K562 (cell line): ENCODE results near the gene ZNF486. TPM values are rescaled to one million over a fixed set of nuclear protein-coding genes. Genes with fewer than 3 reads are reported as not detected.
"Not testable (repeated sequence)": the region's sequence is repeated elsewhere in the genome, so short reads cannot be mapped to it uniquely, and the experiment has no call there.

ENCODE experiments used
- ATAC-seq: fragments of 200-7000 bp; cut with Tn5 transposase; 3 replicates; pipeline ENCODE4 v1.9.1; 2020; ENCODE audit warnings: moderate library complexity
- BruUV-seq: library from RNA; stranded (reverse); fragments of 400-500 nt; replicated peaks from 2 replicates; lab custom pipeline; 2021; lab: Mats Ljungman, UMichigan
- CTCF ChIA-PET: fragments of 300-600 bp; formaldehyde crosslinking; extraction: SDS; loops from one replicate; lab custom pipeline; 2021; ENCODE audit warnings: low intra/inter-chr PET ratio; lab: Yijun Ruan, JAX
- POLR2A ChIA-PET: fragments of 300-600, 350-650 bp; sonication (Branson Sonifier 250); formaldehyde crosslinking; extraction: SDS; loops from one replicate; lab custom pipeline; 2021; ENCODE audit warnings: antibody characterized with exemption, inconsistent platforms; lab: Yijun Ruan, JAX
- DNase-seq, 4 experiments: peaks; one replicate each; pipeline versions ENCODE4 v3.0.0 to v3.0.0-alpha.2; 2011 to 2018; ENCODE audit warnings: low spot score in 3 of 4, mixed read lengths in 3 of 4; ENCODE audit errors: extremely low read depth in 1 of 4
- FAIRE-seq: peaks from 2 replicates; lab custom pipeline; 2011; peaks lifted over from hg19 to GRCh38; lab: Jason Lieb, UNC
- H2AFZ ChIP-seq: 2 replicates; pipeline ENCODE4 v1.6.0; 2011; ENCODE audit warnings: low read depth, low read length, control low read depth, inconsistent platforms
- H3K27ac ChIP-seq: fragments of 200-600 bp; 3 replicates; pipeline ENCODE4 v1.8.0; 2011; ENCODE audit warnings: low read depth, mild to moderate bottlenecking, control low read depth, inconsistent platforms, low read length, moderate library complexity, mixed read lengths; ENCODE audit errors: extremely low read depth
- H3K27me3 ChIP-seq, 2 experiments: fragments of 300-600 bp in 1 of 2; 2 replicates in 1 of 2; 3 replicates in 1 of 2; pipeline versions ENCODE4 v1.6.0 to v1.8.0; 2011; ENCODE audit warnings: inconsistent platforms in 2 of 2, low read length in 2 of 2, mild to moderate bottlenecking in 1 of 2, mixed read lengths in 1 of 2, moderate library complexity in 1 of 2; ENCODE audit not compliant: control insufficient read depth in 2 of 2, insufficient read depth in 2 of 2
- H3K36me3 ChIP-seq: fragments of 300-600 bp; 3 replicates; pipeline ENCODE4 v1.8.0; 2011; ENCODE audit warnings: mild to moderate bottlenecking, low read length, inconsistent platforms; ENCODE audit not compliant: control insufficient read depth, insufficient read depth
- H3K4me1 ChIP-seq, 2 experiments: fragments of 200-600 bp in 1 of 2; replicated peaks in 1 of 2; 2 replicates in 1 of 2; 3 replicates in 1 of 2; pipeline versions ENCODE4 v1.5.1 to v1.8.0; 2011; ENCODE audit warnings: inconsistent platforms in 2 of 2, low read length in 2 of 2, mild to moderate bottlenecking in 1 of 2, mixed read lengths in 1 of 2, moderate library complexity in 1 of 2; ENCODE audit not compliant: control insufficient read depth in 2 of 2, insufficient read depth in 2 of 2
- H3K4me2 ChIP-seq: 2 replicates; pipeline ENCODE4 v1.6.1; 2011; ENCODE audit warnings: low read length, control low read depth, inconsistent platforms, mixed read lengths; ENCODE audit not compliant: insufficient read depth
- H3K4me3 ChIP-seq: fragments of 200-600 bp; sonication (generic), shearing (Covaris generic); 2 replicates; pipeline ENCODE4 v1.5.1; 2016; ENCODE audit warnings: control low read depth, inconsistent platforms
- H3K79me2 ChIP-seq: fragments of 200-600 bp; 3 replicates; pipeline ENCODE4 v1.8.0; 2011; ENCODE audit warnings: low read length, inconsistent platforms; ENCODE audit not compliant: control insufficient read depth, insufficient read depth
- H3K9ac ChIP-seq, 2 experiments: 2 replicates each; pipeline versions ENCODE4 v1.6.0 to v1.6.1; 2011; ENCODE audit warnings: low read depth in 2 of 2, low read length in 2 of 2, control low read depth in 1 of 2, inconsistent platforms in 1 of 2, mild to moderate bottlenecking in 1 of 2, mixed read lengths in 1 of 2; ENCODE audit not compliant: insufficient read depth in 1 of 2
- H3K9me1 ChIP-seq: one replicate; pipeline ENCODE4 v1.6.0; 2011; ENCODE audit warnings: inconsistent platforms, mild to moderate bottlenecking, low read length, moderate library complexity; ENCODE audit not compliant: control insufficient read depth, insufficient read depth
- H3K9me3 ChIP-seq: replicated peaks from 2 replicates; pipeline ENCODE4 v1.5.1; 2011; ENCODE audit warnings: low read depth, low read length, inconsistent platforms; ENCODE audit not compliant: control insufficient read depth, insufficient read depth
- H4K20me1 ChIP-seq: replicated peaks from 2 replicates; pipeline ENCODE4 v1.6.1; 2011; ENCODE audit warnings: low read length, inconsistent platforms, mixed read lengths; ENCODE audit not compliant: control insufficient read depth, insufficient read depth
- TCFL5 ChIP-seq: fragments of 250-450 bp; sonication (Bioruptor Pico); conservative IDR thresholded peaks from 2 replicates; pipeline ENCODE4 v1.6.1; 2021; ENCODE audit warnings: mild to moderate bottlenecking, moderate library complexity, matching md5 sums
- ZNF124 ChIP-seq: sonication (generic); formaldehyde crosslinking; IDR thresholded peaks from 2 replicates; pipeline ENCODE4 v1.8.1; 2022; ENCODE audit warnings: missing genetic modification reagents
- WGBS: fragments of 100-300 bp; shearing (Covaris generic); methylation state at CpG from one replicate; pipeline ENCODE4 v1.1.6; 2016; ENCODE audit warnings: low coverage, mixed read lengths; ENCODE audit not compliant: insufficient coverage; ENCODE audit errors: missing lambda C conversion rate; 5-methylcytosine and 5-hydroxymethylcytosine counted together
- in situ Hi-C: fragments of 300-500 bp; cut with MboI; formaldehyde crosslinking; loops from 4 replicates; pipeline ENCODE4 v1.15.0; 2018; ENCODE audit warnings: inconsistent platforms, mixed read lengths
- intact Hi-C: fragments of 100-400 bp; cut with micrococcal nuclease; formaldehyde crosslinking; loops from 2 replicates; pipeline ENCODE4 v1.14.2; 2022
- polyA plus RNA-seq, 8 experiments: library from polyadenylated mRNA; depleted of rRNA in 4 of 8; stranded (reverse) in 5 of 8; unstranded in 3 of 8; fragments of >200 nt; fragmentation: Nextera tagmentation in 2 of 8; fragmentation: Illumina TruSeq in 1 of 8; extraction: Ambion mirVana in 2 of 8; extraction: Trizol in 1 of 8; gene quantifications; 2 replicates each; pipeline versions ENCODE4 v1.2.1 to v1.2.3, GENCODE V29; 2011 to 2014; ENCODE audit warnings: inconsistent platforms in 1 of 8, missing spikeins in 1 of 8
- total RNA-seq, 7 experiments: library from RNA; depleted of rRNA in 6 of 7; stranded (reverse); fragments of >200 nt in 6 of 7; fragmentation: Illumina TruSeq in 2 of 7; extraction: Trizol in 2 of 7; gene quantifications; 2 replicates each; pipeline versions ENCODE4 v1.2.1 to v1.2.3, GENCODE V29; 2011 to 2021; ENCODE audit warnings: low replicate concordance in 1 of 7
- TF ChIP-seq, protein P1 (sequence below), 2 experiments: fragments of 450-650 bp; formaldehyde crosslinking in 1 of 2; IDR thresholded peaks; 2 replicates each; pipeline versions ENCODE4 v1.4.0 to v1.6.1; 2014 to 2020; ENCODE audit warnings: mild to moderate bottlenecking in 2 of 2, borderline replicate concordance in 1 of 2, low read depth in 1 of 2
- TF ChIP-seq, protein P2 (sequence below): sonication (generic); formaldehyde crosslinking; IDR thresholded peaks from 2 replicates; pipeline ENCODE4 v1.9.0; 2022; ENCODE audit warnings: mild to moderate bottlenecking, missing genetic modification reagents
- TF ChIP-seq, protein P3 (sequence below): fragments of 250-450 bp; sonication (Bioruptor Pico); IDR thresholded peaks from 2 replicates; pipeline ENCODE4 v1.8.0; 2021; ENCODE audit warnings: moderate library complexity, mild to moderate bottlenecking, inconsistent platforms

ZNF486 gene
- total and polyA plus RNA-seq, 9 of the 15 experiments (the other 6 are each of a cell fraction or from before 2014, with no cell fraction given): 0.39 to 1.6 (median 1.2) TPM

DNA sequence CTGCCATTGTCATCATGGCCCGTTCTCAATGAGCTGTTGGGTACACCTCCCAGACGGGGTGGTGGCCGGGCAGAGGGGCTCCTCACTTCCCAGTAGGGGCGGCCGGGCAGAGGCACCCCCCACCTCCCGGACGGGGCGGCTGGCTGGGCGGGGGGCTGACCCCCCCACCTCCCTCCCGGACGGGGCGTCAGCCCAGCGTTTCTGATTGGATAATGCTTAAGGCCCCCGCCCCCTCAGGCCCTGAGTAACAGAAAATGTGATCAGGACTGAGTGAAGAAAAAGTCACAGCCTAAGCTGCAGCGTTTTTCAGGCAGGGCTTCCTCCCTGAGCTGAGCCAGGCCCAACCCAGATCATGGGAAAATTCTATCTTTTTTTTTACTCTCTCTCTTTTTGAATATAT lies 14.5 kb upstream of the ZNF486 start:
- BruUV-seq, H3K9ac ChIP-seq, POLR2A ChIA-PET, H3K4me3 ChIP-seq, in situ Hi-C loops, H3K36me3 ChIP-seq, H3K27me3 ChIP-seq, H4K20me1 ChIP-seq, ATAC-seq, H3K9me1 ChIP-seq, H3K79me2 ChIP-seq, DNase-seq, FAIRE-seq, H3K4me1 ChIP-seq, H3K9me3 ChIP-seq, H3K4me2 ChIP-seq, H3K27ac ChIP-seq, H2AFZ ChIP-seq, intact Hi-C loops, CTCF ChIA-PET: not testable (repeated sequence)
- 0% methylated on average over 4 of the region's 15 CpGs for WGBS

DNA sequence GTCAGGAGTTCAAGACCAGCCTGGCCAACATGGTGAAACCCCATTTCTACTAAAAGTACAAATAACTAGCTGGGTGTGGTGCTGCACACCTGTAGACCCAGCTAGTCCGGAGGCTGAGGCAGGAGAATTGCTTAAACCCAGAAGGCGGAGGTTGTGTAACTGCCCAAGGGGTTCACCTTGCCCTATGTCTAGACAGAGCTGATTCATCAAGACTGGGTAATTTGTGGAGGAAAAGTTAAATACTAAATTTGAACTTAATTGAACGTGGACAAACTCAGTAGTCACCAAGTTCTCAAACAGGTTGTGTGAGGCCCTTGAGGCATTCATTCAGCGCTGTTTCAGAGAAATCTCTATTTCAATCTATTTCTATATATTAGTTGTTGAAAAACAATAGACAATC lies 13.7 kb upstream of the ZNF486 start:
- in situ Hi-C loops: no loop called here
- WGBS: 4% methylated on average over 4 of the region's 4 CpGs
- TF ChIP-seq, protein P1, sequence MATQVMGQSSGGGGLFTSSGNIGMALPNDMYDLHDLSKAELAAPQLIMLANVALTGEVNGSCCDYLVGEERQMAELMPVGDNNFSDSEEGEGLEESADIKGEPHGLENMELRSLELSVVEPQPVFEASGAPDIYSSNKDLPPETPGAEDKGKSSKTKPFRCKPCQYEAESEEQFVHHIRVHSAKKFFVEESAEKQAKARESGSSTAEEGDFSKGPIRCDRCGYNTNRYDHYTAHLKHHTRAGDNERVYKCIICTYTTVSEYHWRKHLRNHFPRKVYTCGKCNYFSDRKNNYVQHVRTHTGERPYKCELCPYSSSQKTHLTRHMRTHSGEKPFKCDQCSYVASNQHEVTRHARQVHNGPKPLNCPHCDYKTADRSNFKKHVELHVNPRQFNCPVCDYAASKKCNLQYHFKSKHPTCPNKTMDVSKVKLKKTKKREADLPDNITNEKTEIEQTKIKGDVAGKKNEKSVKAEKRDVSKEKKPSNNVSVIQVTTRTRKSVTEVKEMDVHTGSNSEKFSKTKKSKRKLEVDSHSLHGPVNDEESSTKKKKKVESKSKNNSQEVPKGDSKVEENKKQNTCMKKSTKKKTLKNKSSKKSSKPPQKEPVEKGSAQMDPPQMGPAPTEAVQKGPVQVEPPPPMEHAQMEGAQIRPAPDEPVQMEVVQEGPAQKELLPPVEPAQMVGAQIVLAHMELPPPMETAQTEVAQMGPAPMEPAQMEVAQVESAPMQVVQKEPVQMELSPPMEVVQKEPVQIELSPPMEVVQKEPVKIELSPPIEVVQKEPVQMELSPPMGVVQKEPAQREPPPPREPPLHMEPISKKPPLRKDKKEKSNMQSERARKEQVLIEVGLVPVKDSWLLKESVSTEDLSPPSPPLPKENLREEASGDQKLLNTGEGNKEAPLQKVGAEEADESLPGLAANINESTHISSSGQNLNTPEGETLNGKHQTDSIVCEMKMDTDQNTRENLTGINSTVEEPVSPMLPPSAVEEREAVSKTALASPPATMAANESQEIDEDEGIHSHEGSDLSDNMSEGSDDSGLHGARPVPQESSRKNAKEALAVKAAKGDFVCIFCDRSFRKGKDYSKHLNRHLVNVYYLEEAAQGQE (IDR thresholded peaks at IDR 0.05; ENCODE audit: borderline replicate concordance): no peak
- TF ChIP-seq, protein P1 (CRISPR knock-in tag; IDR thresholded peaks at IDR 0.05; ENCODE audit: low read depth): no peak
- TF ChIP-seq, protein P2, sequence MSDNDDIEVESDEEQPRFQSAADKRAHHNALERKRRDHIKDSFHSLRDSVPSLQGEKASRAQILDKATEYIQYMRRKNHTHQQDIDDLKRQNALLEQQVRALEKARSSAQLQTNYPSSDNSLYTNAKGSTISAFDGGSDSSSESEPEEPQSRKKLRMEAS (CRISPR knock-in tag): no peak
- TF ChIP-seq, protein P3, sequence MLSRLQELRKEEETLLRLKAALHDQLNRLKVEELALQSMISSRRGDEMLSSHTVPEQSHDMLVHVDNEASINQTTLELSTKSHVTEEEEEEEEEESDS: no peak
- TF ChIP-seq TCFL5 (CRISPR knock-in tag) (no peak), ZNF124 (CRISPR knock-in tag) (no peak)

More for the DNA sequence above, 13.7 kb upstream of the ZNF486 start:
- Histone ChIP-seq H3K4me2 (no peak overlapping the region), H3K9ac (no peak overlapping the region), H3K36me3 (no peaks in the 10 kb centered on the region), H3K4me3 (no peak overlapping the region), H3K9me3 (no peaks in the 10 kb centered on the region), H3K27me3 (no peaks in the 10 kb centered on the region), H3K4me1 (no peaks in the 10 kb centered on the region), H3K27ac (no peak overlapping the region), H2AFZ (no peak overlapping the region), H3K9me1 (no peaks in the 10 kb centered on the region), H4K20me1 (no peaks in the 10 kb centered on the region), H3K79me2 (no peaks in the 10 kb centered on the region)
- DNase-seq: no peak
- FAIRE-seq: no peak
- intact Hi-C loops: no loop called here
- BruUV-seq: no TSS peak
- CTCF ChIA-PET: no interaction called here
- POLR2A ChIA-PET: no interaction called here
- no peak for ATAC-seq
